NCI-H2107 treated with DMSO at 0.1 percent for 48 hours (cell line): ENCODE data around the gene CTR9.

Experiments used
- DNase-seq: peaks from one replicate; lab custom pipeline; 2025; ENCODE audit not compliant: unreplicated experiment; lab: John Stamatoyannopoulos, UW

Gene CTR9

DNA sequence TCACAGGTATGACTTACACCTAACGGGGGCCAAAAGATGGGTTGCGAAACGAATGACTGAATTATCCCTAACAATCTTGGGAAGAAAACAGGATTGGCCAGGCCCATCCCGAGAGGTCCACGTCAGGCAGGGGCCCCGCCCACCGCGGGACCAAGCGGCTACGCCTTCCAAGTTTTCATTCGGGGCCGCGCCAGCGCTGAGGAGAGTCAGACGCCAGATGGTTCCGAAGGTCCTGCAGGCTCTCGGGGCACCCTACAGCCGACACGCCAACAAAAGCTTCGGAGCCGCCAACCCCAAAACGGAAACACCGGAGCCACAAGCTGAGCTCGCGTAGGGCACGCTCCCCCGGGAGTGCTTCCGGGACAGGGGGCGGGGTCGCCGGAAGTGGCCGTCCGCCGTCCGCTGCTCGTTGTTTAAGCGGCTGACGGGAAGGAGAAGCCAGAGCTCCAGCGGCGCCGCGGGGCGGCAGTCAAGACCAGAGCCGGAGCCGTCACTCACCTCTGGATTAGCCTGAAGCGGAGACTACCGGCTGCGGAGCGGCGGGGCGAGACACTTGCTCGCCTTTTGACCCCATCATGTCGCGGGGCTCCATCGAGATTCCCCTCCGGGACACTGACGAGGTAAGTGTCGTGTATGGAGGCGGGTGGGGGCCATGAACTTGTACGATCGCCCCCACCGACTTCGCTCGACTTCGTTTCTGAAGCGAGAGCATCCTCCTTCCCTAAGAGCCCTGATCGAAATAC, at the start of gene CTR9:
CTR9 (plus strand) TSS at position 409 of the 743 bp plus-strand sequence; CDS start at position 576, 167 bp downstream.
- DNase-seq, result peak; percentile 88

DNA sequence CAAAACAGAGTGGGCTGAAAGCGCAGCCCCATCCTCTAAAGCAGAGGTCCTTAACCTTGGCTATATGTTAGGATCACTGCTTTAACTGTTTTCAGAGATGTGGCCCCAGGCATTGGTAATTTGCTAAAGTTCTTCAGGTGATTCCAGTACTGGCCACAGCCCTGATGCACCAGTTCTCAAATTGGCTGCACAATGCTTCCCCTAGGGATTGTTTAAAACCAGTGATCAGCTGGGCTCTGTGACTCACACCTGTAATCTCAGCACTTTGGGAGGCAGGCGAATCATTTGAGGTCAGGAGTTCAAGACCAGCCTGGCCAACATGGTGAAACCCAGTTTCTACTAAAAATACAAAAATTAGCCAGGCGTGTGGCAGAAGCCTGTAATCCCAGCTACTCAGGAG, 49.1 kb upstream of the CTR9 start:
- no peak for DNase-seq

DNA sequence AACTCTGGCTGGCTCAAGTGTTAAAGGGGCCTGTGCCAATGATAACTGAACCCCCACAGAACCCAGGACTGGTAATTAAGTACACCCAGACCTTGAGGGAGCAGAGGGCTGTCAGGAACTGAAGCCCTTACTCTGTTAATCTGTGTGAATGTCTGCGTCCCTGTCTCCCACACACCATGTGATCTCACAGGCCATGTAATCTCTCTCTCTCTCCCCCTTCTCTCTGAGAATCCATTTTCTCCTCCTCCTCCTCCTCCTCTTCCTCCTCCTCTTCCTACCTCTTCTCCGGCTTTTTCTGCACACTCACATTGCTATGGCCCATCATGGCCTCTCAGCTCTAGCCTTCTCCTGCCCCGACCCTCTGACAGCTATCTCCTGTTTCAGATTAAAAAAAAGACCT, 42.9 kb upstream of the CTR9 start:
- DNase-seq, result no peak

DNA sequence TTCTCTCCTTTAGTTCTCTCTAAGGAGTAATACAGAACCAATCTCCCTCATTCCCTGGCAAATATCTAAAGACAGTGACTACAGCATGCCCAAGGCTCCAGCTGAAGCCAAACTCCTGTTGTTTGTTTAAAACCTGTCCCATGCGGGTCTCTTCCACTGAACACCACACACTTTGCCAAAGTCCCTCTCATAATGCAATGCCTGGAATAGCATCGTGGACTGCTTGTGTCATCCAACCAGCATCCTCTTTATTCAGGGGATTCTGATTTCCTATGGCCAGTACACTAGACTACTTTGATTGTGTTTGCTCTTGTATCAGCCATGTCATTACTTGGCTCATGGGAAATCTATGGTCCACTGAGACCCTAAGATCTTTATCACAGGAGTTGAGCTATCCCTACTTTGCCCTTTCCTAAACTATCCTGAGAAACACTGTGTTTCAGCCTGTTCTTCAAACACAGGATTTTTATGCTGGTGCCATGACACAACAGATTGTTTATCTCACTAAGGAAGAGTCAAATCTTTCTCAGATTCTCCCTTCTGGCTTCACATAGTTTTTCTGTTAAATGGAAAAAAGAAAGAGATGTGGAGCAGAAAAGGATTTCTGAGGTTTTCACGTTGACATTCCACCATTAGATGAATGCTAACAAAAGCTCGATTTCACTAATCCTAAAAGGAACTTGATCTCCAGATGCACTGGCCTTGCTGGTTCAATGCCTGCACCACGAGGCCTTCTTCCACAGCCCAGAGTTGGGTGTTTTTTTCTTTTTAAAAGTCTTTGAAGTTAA, 41.6 kb upstream of the CTR9 start:
- no peak for DNase-seq

DNA sequence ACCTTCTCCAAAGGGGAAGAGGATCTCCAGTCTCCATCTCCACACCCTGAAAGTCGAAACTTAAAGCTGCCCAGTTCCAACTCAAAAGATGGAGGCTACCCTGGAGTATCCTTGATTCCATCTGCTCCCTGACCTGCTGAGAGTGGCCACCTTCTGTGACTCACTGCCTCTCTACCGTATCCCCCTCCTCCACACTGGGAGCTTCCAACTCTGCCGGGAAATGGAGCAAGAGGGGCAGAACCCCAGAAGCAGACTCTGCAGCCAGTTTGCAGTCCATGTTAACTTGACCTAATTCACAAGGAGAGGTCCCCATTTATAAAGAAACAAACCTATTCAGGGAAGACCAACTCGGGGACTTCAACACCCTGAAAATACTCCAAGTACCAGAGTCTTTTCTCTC, 35.5 kb upstream of the CTR9 start:
- no peak for DNase-seq

DNA sequence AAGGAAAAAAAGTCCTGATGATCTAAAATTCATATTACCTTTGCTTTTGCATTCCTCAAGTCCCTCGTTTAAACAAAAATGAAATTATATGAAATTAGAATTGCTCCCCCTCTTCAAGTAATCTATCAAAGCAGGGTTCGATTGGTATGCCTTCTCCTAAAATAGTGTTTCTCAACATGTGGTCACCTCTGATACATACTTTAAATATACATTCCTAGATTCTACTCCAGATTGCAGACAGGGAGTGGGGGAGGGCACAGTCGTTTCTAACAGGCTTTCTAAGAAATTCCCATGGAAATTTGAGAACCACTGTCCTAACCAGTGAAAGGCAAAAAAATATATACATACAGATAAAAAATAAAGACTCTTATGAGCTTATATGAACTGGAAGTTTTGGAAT, 34.9 kb upstream of the CTR9 start:
- no peak for DNase-seq

DNA sequence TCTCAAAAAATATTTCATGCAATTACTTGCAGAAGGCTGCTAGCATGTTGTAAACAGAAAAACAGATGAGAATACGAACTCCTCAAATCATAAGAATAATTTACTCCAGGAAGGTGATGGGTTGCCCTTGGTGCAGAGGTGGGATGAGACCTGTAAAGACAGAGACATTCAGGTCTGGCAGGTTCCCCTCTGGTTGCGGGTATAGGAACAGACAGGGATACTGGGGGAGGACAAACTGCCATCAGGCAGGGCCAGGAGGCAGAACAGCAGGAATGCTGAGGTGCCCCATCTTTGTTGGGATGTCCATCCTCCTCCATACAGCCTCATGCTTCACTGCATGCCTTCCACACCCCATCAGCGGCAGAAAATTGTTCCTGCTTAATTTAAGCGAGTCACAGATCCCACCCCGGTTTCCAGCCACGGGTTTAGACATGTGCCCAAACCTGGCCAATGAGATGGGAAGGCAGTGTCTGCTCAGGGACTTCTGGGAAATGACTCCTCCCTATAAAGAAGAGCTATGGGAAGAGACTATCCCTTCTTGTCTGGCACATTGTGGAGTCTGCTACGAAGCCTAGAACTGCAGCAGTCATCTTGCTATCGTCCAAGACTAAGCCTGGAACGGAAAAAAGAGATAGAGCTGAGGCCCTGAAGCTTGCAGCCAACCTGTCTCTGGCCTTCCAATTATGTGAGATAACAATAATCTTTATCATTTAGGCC, 34.3 kb upstream of the CTR9 start:
- DNase-seq, result no peak

DNA sequence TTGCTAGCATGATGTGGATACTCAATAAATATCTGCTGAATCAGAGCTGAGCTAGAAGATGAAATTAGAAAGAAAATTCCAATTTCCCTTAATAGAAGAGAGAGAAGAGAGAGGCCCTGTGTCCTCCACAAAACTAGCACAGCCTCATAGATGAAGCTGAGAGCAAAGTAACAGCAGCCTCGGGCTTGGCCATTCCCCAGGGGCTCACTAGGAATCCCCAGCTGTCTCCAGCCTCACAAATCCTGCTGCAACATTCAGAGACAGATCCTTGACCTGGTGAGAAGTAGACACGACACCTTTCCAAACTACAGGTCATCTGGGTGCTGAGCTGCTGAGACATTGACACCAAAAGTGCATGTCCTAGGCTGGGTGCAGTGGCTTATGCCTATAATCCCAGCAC, 31.4 kb upstream of the CTR9 start:
- DNase-seq, result no peak

DNA sequence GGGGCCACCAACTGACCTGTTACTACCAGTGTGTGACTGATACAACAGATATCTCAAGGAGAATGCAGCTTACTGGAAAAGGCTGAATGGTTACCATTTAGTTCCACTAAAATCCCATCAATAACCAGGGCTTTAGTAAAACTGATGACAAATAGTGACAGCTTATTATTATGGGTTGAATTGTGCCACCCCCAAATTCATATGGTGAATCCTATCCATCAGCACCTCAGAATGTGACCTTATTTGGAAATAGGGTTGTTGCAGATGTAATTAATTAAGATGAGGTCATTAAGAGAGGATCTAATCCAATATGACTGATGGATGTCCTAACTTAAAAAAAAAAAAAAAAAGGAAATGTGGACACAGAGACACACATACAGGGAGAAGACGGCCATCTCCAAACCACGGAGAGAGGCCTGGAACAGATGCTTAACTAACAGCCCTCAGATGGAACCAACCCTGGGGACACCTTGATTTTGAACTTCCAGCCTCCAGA, 30.1 kb upstream of the CTR9 start:
- no peak for DNase-seq

DNA sequence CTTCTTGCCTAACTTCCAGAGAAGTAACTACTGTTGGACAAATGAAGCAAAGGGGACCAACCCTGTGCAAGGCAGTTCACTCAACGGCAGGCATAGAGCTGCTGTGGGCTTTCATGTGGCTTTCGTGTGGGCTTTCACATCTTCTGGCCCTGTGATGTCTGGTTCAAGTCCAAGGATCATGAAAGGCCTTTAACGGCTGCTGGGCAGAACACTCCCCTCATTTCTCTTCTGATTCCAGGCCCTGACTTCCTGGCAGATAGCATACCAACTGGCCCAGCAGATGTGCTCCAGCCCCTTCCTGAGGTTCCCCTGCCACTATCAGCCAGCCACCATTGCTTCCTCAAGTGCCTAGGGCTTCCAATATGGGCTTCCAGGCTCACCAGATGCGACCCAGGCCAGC, 28.7 kb upstream of the CTR9 start:
- DNase-seq, result no peak

DNA sequence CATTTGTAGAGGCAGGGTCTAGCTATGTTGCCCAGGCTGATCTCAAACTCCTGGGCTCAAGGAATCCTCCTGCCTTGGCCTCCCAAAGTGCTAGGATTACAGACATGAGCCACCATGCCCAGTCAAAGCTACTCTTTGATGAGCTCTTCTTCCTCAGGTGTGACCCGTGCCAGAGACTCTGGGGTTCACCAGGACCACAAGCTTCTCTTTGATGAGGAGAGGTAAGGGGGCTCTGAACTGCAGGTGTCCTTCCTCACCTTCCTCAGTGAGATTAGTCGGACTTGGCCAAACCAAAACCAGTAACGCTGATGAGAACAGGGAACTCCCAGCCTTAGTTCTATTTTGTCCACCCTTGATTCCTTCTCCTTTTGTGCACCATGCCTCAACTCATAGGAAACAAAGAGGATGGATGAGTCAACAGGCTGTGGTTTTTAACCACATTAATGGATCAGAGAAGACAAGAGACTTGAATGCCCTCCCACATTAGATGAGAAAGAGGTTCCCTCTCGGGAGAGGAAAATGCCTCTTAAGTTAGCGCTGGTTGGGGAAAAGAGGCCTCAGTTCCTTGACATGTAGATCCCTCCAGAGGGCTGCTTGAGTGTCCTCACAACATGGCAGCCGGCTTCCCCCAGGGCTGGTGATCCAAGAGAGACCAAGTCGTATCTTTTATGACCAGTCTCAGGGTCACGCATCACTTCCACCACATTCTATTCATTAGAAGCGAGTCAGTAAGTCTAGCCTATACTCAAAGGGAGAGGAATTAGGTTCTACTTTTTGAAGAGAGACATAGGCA, 25.7 kb upstream of the CTR9 start:
- DNase-seq, result no peak

DNA sequence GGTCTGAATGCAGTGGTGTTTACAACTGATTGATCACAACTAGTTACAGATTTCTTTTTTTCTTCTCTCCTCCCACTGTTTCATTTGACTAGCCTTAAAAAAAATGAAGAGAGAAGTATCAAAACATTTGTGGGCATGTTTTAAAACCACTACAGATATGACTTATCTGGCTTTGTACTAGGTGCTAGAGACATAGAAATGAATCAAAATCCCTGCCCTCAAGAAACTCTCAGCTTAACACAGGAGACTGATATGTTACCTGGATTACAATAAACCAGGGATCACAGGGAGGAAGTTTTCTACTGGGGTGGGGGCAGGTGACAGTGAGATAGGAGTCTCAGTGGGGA, 25.2 kb upstream of the CTR9 start:
- DNase-seq, result no peak

DNA sequence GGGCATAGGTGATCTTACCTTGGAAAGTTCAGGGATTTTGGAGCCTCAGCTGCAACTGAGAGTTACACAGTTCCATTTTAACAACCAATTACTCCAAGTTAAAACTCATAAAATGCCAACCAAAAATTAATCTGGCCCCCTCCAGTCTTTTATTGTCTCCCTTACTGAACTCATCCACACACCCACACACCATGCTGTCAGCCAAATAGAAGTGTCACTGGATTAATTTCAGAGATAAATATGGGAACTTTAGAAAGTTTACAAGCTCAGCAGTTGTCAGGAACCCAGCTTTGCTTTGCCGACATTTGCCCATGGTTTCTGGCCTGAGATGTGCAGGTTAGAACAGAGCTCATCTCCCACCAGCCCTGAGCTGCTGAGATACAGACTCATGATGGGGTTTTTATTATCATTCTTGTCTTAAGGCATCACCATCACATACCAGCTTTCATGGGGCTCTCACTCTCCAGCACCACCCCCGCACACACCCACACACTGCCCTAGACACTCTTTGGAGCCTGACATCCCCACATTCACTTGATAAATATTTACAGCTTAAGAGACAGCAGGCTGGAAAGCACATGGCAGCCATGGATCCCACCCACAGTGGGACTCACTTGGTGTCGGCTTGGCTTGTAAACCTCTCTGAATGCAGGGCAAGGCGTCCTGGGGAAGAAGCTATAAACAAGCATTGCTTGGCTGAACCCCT, 23.7 kb upstream of the CTR9 start:
- no peak for DNase-seq

DNA sequence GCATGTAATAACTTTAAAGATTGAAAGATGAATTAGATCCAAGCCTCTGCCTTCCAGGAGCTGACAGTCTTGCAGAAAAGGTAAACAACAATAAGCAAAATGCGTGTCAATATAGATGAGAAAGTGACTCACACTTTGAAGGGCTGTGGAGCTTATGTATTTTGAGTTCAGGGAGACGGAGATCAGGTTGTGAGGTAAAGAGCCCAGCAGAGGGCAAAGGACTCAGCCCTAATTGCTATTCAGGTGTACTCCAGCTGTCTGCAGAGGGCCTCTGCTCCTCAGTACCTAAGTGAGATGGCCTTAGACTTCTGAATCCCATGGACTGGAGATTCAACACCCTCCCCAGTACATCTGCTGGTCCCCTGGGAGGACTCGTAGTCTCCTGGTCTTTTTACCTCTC, 22.9 kb upstream of the CTR9 start:
- DNase-seq, result no peak

DNA sequence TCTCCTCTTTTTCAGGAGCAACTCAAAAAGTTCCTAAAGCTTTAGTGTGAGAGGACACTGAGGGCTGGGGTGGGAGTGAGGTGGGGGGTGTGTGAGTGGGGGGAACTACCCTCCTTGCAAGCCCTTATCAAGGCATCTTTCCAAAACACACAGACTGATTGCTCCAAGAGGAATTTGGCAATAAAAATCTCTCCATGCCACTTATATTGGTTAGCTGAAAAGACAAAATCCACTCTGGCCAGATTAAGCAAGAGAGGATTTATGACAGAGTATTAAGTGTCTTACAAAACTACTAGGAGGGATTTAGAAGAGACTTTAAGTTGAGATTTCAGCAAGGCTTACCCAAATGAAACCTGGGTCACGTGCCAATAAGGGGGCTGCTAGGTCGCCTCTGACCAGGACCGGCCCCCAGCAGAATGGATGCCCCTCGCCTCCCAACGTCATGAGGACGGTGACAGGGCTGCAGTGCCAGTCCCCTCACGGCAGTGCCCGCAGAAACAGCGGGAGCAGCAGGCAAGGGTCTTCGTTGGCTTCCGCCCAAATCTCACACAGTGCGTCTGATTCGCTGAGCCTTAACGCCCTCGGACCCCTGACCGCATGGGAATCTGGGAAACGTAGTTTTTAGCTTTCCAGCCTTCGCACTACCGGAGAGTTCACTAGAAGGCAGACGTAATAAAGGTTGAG, 22.1 kb upstream of the CTR9 start:
- DNase-seq, result no peak

DNA sequence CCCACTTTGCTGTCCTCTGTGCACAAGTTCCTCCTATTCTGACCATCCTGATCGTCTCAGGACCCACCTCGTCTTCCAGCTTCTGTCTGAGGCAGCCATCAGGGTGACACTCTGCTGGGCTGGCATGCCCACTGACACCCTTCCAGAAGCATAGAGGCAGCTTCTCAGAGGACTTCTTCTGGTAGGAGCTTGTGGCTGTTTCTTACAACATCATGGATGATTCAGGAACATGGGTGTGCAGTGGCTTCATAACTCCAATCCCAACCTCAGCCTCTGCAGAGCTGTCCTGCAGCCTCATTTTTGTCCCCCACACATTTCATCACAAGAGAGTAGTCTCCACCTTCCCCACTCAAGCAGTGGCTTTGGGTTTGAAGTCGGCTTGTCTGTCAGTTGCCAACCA, 20.9 kb upstream of the CTR9 start:
- DNase-seq, result no peak

DNA sequence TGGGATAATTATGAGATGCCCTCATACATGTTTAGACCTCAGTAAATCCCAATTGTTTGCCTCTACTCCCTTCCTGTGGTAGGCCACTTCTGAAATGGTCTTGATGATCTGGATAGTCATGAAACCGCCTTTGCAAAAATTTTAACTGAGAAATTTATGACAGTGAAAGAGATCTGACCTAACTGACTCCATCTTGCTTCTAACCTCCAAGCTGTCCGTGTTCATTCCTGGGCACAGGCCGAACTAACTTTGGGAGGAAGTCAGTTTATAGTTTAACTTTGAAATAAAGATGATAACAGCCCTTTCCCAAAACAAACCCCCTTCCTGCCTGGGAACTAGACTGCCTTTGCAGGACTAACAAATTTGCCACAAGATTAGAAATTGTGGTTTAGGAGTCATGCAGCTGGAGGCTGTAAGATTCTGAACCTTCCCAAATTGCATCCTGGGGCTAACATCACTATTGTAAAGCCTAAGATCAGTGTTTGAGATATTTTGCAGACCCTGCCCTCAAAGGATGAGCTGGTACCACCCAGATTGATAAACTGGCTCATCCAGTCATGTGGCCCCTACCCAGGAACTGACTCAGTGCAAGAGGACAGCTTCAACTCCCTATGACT, 19.9 kb upstream of the CTR9 start:
- DNase-seq, result no peak

DNA sequence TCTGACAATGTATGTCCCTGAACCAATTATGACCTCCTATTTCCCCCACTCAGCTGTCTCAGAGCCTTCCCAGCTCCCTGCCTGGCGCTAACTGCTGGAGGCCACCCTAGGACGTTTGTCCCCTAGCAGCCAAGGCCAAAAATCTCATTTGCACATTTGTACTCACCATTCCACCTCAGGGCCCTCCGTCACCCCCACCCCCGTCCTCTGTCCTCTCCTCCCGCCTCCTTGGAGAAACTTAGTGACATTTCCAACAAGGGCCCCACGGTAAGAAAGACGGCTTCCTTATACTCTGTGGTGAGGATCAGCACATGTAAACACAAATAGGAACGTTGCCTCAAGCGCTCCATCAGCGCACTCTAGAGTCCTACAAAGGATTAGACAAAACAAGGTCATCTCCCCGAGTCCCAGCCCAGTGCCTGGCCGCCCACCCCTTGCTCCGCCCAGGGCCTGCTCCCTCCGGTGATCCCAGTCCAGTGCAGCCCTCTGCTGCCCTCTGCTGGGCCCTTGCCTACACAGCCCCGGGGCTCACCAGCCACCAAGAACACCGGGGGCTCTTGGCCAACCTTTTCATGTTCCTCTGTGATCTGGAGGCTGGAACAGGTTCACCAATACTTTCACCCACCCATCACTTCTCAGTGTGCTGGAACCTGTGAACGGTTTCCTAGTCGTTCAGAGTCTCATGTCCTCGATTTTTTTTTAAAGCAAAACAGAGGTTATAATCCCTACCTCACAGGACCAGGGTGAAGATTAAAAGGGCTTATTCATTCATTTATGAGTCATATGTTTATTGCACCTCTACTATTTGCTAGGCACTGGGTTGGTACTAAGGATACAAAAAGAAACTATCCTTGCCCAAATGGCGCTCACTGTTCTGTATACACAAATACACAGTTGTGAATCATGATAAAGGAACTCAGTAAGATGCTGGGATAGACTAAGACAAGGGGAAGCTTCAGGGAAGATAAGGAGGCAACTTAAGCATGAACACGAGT, 15.3 kb upstream of the CTR9 start:
- DNase-seq, result peak; percentile 77
